GM12874 (cell line): ENCODE results near the gene IFITM5.
A peak's percentile ranks its signal among the peaks of the same experiment; 100 is the strongest.

Experiments
- CTCF ChIP-seq: IDR thresholded peaks from 2 replicates; pipeline ENCODE4 v1.5.1; 2011; ENCODE audit warnings: low read depth, mild to moderate bottlenecking, control low read depth, low read length, moderate library complexity; ENCODE audit not compliant: insufficient read depth

IFITM5 gene

GRCh38 chr11:272931-273198 is 26.5 kb downstream of the IFITM5 start:
- TF ChIP-seq CTCF: no peak

DNA sequence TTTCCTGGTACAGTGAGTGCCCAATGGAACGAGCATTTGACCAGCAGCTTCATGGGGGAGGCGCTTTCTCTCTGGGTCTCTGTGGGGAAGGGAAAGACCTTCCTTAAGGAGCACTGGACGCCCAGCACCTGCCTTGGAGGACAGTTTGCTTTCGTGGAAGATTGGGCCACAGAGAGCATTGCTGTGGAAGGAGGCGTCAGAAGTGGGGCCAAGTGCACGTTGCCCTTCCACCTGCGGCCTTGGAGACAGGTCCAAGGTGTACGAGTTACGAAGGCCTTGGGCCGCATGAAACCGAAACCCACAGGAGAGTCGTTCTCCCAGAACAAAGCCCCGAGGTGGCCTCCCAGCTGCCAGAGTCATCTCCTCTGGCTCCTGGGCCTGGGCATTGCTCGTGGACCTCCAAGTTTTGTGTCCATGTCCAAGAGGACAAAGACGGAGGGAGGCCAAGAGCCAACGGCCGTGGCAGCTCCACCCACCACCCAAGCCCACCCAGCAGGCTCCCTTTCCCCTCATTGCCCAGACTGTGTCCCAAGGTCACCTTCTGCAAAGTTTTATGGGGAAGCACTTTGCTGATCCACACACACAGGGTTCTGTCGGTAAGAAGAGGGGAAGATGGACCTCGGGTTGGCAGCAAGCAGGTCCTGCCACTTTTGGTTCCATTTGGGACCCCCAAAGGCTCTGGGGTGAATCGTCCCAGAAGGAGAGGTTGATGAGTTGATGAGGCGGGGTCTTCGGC is 27.0 kb downstream of the IFITM5 start:
- no peak for TF ChIP-seq CTCF

DNA sequence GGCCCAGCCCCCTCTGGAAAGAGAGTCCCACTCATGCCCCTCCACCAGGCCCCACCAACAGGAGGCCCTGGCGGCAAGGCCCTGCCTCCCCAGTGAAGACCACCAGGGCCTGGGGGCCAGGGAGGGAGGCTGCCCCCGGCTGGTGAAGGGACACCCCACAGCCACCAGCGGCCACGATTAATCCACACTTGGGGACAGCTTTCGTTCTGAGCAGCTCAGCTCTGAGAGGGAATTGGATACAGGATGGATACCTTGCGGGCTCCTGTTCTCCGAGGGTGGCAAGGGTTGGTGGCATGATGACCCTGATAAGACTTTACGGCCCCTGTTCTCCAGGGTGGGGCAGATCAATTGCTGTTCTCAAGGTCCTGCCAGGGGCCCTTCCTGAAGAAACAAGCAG is 28.0 kb downstream of the IFITM5 start:
- no peak for TF ChIP-seq CTCF

GRCh38 chr11:270451-271318 is 28.6 kb downstream of the IFITM5 start:
- TF ChIP-seq CTCF: no peak

- no peak for TF ChIP-seq CTCF
These were observed 30.0 kb downstream of the IFITM5 start for GRCh38 chr11:269146-269890.

DNA sequence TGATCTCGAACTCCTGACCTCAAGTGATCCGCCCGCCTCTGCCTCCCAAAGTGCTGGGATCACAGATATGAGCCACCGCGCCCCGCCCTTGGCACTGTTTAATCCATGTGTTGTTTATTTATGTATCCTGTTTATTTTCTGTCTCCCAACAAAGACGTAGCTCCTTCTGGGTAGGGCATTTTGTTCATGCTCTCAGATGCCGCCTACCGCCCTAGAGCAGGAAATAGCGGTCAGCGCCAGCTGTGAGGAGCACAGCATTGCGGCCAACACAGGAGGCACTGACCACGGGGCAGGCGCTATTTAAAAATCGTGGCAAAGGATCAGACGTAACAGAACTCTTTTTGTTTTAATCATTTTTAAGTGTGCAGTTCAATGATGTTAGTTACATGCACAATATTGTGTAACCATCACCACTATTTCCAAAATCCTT is 30.6 kb downstream of the IFITM5 start:
- TF ChIP-seq CTCF: peak; percentile 10; the same call in 1 of the 2 replicates

- no peak for TF ChIP-seq CTCF
These were observed 31.8 kb downstream of the IFITM5 start for GRCh38 chr11:267491-267994.
